HG03442 (cell line): Measurements from ENCODE around the gene SLC44A1.

Experiments
- ATAC-seq: cut with Tn5 transposase; IDR thresholded peaks from one replicate; pipeline ENCODE4 v1.9.1; 2021; ENCODE audit warnings: mild to moderate bottlenecking, moderate library complexity; ENCODE audit not compliant: unreplicated experiment

Gene SLC44A1

GRCh38 chr9:105244003-105244733, at the start of gene SLC44A1:
SLC44A1 (plus strand) TSS chr9:105244651; CDS start chr9:105244869, 218 bp downstream.
- peak; percentile 82 for ATAC-seq

- no peak for ATAC-seq
Observed at GRCh38 chr9:105195259-105195658, 49.2 kb upstream of the SLC44A1 start.

GRCh38 chr9:105198023-105198422, 46.4 kb upstream of the SLC44A1 start:
- no peak for ATAC-seq

- ATAC-seq, result no peak
Observed at GRCh38 chr9:105198865-105199264, 45.6 kb upstream of the SLC44A1 start.

- ATAC-seq, result no peak
Observed at GRCh38 chr9:105204416-105204815, 40.0 kb upstream of the SLC44A1 start.

GRCh38 chr9:105205787-105206495, 38.5 kb upstream of the SLC44A1 start:
- ATAC-seq, result no peak

DNA sequence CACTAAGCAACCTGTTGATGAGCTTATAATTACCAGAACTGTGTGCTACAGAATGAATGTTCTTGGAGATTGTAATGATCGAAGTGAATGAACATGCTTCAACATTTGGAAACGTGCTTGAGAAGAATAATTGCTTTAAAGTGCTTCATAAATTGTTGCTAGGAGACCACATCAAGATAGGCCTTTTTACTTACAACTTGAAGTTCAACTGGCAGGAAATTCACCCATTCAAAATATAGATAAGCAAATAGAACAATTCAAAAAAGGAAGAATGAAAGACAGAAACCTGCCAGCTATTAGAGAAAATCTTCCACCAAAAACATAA, 38.0 kb upstream of the SLC44A1 start:
- ATAC-seq, result no peak

DNA sequence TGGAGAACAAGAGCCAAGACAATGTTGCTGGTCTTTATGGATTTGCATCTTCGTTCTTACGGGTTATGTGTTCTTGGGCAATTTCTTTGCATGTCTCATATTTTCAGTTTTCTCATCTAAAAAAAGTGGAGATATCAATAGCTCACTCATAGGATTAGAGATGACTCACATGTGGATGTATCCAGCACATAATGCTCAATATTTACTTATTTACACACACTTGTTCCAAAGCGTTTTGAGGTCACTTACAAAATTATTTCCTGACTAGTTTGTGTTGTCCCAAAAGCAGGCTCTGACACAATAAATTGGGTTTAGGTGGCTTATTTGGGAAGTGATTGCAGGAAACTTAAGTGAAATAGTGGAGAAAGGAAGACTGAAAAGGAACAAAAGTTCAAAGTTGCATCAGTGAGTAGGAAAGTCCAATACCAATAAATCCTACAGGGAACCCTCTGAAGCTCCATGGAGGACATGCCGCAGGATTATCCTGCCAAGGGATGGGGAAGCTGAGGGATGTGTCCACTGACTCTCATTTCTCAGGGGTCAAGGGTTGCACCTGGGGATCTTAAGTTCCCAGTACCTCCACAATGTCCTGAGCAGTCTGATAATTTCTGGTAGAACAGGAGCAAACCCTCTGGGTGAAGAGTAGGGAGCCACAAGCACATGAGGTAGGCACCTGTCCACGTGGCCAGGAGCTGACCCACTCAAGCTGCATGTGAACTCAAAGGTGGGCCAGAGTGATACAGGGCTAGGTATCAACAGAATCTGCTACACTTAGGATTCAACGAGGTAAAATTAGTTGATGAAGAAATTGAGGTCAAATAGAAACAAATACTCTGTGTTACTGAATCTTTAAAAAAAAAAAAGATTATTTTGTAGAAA, 37.4 kb upstream of the SLC44A1 start:
- ATAC-seq, result no peak

DNA sequence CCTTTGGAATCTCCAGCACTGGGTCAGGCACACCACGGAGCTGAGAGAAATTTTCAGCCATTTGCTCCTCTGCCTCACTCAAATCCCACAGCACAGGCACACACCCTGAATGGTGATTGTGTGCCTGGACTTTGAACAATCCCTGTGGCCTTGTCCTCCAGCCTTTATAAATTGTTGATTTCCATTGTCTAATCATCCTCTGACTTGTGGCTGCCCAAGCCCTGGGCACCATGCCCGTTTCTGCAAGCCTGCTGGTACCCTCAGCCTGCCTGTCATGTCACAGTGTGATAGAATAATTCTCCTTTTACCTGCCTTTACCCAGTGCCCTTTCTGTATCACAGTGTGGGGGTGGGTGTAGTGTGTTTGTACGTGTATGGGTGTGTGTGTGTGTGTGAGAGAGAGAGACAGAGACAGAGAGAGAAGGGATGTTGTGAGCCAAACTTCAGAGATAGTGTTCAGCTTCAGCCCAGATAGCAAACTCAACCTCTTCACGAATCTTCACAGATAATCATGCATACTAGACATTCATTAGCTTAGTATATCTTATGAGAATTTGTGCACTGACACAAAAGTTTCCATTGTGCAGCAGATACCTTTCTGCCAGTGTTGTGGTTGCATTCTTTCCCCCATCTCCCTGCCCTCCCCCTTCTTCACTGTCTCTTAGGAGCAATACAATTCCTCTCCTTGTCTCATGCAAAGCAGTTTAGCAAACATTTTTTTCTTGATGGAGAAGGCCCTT, 27.8 kb upstream of the SLC44A1 start:
- no peak for ATAC-seq

DNA sequence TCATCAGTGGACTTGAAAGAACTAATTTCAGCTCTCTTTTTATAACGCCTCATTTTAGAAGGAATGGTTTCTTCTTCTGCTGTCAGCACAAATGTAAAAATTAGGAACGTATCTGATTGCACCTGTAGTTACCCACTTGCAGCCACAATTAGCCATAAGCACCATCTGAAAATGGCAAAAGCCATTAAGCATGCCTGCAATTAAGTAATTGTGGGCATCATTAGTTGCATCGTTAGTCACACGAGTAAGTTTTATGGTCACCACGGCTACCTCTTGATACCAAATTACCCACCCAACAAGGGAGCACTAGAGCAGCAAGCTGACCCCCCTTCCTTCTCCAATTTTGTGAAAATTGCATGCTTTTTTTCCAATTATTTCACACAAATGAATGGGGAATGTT, 25.8 kb upstream of the SLC44A1 start:
- ATAC-seq, result no peak

DNA sequence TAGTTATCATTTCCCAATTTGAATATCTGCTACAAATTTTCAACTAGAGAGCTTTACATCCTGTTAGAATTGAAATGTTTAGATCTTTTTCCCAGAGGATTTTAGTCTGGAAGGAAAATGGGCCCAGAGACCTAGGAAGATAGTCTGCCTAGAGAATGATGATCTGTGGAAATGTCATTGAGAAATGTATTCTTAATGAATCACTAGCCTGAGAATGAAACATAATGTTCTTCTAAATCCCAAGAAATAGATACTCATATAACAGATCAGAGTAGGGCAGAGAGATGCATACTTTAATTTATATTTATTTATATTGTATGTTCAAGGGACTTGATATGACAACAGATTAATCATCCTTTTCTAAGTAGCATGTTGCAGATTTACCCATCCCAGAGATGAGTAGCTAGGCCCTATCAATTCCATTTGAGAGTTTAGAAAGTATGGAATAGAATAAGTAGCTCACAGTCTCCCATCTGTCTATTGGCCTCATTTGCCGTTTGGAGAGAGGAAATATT, 25.1 kb upstream of the SLC44A1 start:
- ATAC-seq, result no peak

DNA sequence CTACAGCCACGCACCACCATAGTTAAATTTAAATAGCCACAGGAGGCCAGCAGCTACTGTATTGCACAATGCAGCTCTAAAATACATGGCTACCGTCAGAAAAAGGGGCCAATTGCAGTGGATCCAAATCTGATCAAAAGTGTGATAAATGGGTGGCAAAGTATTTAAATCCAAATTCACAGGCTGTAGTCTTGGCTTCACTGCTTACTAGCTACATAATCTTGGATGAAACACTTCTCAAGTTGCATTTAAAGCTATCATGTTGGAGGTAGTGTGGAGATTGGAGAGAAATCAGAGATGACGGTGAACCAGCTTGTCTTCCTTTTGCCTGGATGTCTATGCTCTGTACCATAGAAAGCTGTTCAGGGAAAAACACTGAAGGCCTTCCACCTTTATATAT, 24.0 kb upstream of the SLC44A1 start:
- no peak for ATAC-seq

GRCh38 chr9:105223544-105224140, 20.8 kb upstream of the SLC44A1 start:
- no peak for ATAC-seq

DNA sequence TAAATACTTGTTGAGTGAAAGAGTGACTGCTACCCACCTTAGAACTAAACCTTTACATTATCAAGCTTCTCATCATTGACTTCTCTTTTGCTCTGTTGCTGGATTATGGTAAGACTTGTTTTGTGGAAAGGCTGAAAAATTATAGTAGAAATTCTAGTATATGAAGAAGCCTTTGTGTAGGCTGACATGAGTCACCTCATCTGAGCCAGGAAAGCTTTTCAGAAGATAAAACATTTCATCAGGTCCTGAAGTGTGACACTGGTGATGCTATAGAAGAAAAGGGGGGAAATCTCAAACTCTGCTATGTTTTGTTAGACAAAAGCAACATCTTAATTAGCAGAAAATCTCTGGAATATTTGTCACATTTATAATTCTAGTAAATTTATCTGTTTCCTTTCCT, 18.4 kb upstream of the SLC44A1 start:
- no peak for ATAC-seq

- no peak for ATAC-seq
Observed at GRCh38 chr9:105232207-105232606, 12.2 kb upstream of the SLC44A1 start.

DNA sequence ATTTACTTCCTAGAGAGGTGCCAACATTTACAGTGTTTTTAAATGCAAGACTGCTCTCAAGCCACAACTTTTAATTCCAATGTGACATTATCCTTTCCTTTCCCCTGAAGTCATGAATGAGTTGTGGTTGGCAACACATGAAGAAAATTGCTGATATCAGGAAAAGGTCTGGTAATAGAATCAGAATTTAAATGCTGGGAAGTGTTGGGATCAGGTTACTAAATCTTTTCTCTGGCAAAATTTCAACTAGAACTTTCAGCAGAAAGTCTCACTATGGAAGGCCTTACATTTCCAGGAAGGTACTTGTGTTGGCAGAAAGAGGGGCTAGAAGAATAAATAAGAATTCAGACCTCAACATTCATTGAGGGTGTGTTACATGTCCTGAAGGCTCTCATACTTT, 10.6 kb upstream of the SLC44A1 start:
- no peak for ATAC-seq

GRCh38 chr9:105236261-105236660, 8.2 kb upstream of the SLC44A1 start:
- no peak for ATAC-seq

- no peak for ATAC-seq
Observed at GRCh38 chr9:105237246-105237645, 7.2 kb upstream of the SLC44A1 start.

- ATAC-seq, result no peak
Observed at GRCh38 chr9:105238302-105238701, 6.1 kb upstream of the SLC44A1 start.

GRCh38 chr9:105241356-105242043, 3.0 kb upstream of the SLC44A1 start:
- no peak for ATAC-seq
